SH-SY5Y (cell line): ENCODE results near the gene LDHAL6A.

Experiments used
- GATA2 ChIP-seq: IDR thresholded peaks from 2 replicates; pipeline ENCODE4 v1.6.1; 2011; ENCODE audit warnings: mild to moderate bottlenecking, low read depth, low read length
- GATA3 ChIP-seq: IDR thresholded peaks from 2 replicates; pipeline ENCODE4 v1.6.1; 2011; ENCODE audit warnings: low read depth, mild to moderate bottlenecking, low read length, moderate library complexity

Gene LDHAL6A

GRCh38 chr11:18502352-18502751 is 46.7 kb downstream of the LDHAL6A start:
- TF ChIP-seq GATA3 (no peak), GATA2 (no peak)

GRCh38 chr11:18521122-18521521 is 65.5 kb downstream of the LDHAL6A start:
- TF ChIP-seq GATA3 = no peak
- no peak for TF ChIP-seq GATA2

- TF ChIP-seq GATA3 (no peak), GATA2 (no peak)
Observed at GRCh38 chr11:18522388-18522787, 66.7 kb downstream of the LDHAL6A start.

- TF ChIP-seq GATA2 (no peak), GATA3 (no peak)
Observed at GRCh38 chr11:18523084-18523483, 67.4 kb downstream of the LDHAL6A start.

- TF ChIP-seq GATA2 (no peak), GATA3 (no peak)
Observed at GRCh38 chr11:18524248-18524647, 68.6 kb downstream of the LDHAL6A start.

- TF ChIP-seq GATA3 (no peak), GATA2 (no peak)
Observed at GRCh38 chr11:18526130-18526520, 70.5 kb downstream of the LDHAL6A start.

GRCh38 chr11:18526521-18527296 is 71.1 kb downstream of the LDHAL6A start, which contains the start of gene TSG101:
TSG101 (minus strand) TSS chr11:18526942; CDS start chr11:18526816, 126 bp downstream.
- TF ChIP-seq GATA2 (peak; percentile 23; the same call in 1 of the 2 replicates), GATA3 (no peak)

- TF ChIP-seq GATA2 (no peak), GATA3 (no peak)
Observed at GRCh38 chr11:18527512-18527911, 71.9 kb downstream of the LDHAL6A start.
